ENCODE measurements around the gene MYH14.

The MYH14 gene

DNA sequence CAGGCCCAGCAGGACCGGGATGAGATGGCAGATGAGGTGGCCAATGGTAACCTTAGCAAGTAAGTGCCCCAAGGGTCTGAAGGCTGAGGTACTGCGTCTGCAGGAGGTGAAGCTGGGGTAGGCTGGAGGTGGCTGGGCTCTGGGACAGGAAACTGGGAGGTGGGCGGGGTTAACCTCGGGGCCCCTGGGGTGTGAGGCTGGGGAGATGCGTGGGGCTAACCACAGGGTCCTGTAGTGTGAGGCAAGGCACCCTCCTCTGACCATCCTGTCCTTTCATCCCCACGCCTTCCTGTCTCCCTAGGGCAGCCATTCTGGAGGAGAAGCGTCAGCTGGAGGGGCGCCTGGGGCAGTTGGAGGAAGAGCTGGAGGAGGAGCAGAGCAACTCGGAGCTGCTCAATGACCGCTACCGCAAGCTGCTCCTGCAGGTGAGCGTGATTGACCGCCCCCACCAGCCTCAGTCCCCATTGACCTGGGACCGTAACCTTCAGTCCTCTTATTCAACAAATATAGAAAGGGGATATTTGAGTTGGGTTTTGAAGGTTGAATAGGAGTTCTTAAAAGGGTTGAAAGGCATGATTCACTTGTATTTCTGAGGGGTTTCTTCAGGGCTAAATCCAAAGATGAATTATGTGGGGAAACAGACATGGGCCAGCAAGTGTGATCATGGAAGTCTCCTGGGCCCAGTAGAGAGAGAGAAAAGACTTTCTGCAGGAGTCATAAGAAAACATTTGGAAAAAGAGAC, 90.0 kb downstream of the MYH14 start:
- no peak overlapping the region for H3K4me3 ChIP-seq (ENCODE audit: low read depth, low read length)
- DNase-seq (ENCODE audit: low read depth), result no peak
- TF ChIP-seq, protein P1, sequence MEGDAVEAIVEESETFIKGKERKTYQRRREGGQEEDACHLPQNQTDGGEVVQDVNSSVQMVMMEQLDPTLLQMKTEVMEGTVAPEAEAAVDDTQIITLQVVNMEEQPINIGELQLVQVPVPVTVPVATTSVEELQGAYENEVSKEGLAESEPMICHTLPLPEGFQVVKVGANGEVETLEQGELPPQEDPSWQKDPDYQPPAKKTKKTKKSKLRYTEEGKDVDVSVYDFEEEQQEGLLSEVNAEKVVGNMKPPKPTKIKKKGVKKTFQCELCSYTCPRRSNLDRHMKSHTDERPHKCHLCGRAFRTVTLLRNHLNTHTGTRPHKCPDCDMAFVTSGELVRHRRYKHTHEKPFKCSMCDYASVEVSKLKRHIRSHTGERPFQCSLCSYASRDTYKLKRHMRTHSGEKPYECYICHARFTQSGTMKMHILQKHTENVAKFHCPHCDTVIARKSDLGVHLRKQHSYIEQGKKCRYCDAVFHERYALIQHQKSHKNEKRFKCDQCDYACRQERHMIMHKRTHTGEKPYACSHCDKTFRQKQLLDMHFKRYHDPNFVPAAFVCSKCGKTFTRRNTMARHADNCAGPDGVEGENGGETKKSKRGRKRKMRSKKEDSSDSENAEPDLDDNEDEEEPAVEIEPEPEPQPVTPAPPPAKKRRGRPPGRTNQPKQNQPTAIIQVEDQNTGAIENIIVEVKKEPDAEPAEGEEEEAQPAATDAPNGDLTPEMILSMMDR (IDR thresholded peaks at IDR 0.05; ENCODE audit: control insufficient read depth, extremely low read depth, insufficient read depth), result no peak

DNA sequence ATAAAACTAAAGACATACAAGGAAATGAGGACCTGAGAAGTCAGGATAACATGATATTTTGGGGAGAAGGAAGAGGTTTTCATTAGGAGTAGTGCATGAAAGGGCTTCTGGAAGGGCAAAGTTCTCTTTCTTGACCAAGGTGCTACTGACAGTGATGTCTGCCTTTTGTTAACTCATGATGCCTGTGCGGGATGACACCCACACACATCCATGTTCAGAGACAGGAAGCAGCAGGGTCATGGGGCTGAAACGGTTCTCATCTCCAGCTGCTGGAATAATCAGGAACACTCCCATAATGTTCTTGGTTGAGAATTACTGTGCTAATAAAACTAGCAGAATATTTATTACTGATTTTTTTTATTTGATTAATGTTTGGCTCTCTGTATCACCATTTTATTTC, 96.6 kb downstream of the MYH14 start:
- DNase-seq (ENCODE audit: low read depth), result no peak
- TF ChIP-seq, protein P1 (IDR thresholded peaks at IDR 0.05; ENCODE audit: control insufficient read depth, extremely low read depth, insufficient read depth), result no peak
- H3K4me3 ChIP-seq (ENCODE audit: low read depth, low read length), result no peak overlapping the region

DNA sequence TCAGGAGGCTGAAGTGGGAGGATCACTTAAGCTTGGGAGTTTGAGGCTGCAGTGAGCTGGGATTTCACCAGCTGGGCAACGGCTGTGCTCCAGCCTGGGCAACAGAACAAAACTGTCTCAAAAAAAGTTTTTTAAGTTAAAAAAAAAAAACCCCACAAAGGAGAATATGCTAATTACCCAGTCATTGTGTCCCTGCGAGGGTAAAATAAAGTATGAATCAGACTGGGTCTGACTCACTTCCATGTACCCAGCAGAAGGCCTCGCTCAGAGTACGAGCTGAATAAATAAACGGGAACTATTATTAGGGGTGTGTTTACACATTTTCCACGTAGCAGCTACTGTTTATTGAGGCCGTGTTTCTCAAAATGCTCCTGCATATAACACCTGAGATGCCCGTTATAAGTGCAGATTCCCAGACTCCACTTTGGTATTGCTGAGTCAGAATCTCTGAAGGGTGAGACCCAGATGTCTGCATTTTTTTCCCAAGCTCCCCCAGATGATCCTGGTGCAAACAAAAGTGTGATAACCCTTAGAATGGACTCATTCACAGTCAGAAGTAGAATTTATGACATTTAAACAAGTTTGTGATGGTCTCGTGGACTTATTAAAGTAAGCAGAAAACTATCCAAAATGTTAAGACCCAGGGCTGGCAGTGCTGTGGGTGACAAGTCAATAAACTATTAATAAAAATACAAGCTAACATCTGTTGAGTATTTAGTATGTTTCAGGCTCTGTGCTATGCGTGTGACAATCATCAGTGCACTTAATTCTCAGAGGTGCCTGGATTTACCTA, 97.6 kb downstream of the MYH14 start:
- peak; percentile 17 for DNase-seq (ENCODE audit: low read depth)
- TF ChIP-seq, protein P1 (IDR thresholded peaks at IDR 0.05; ENCODE audit: control insufficient read depth, extremely low read depth, insufficient read depth), result no peak
- no peak overlapping the region for H3K4me3 ChIP-seq (ENCODE audit: low read depth, low read length)

DNA sequence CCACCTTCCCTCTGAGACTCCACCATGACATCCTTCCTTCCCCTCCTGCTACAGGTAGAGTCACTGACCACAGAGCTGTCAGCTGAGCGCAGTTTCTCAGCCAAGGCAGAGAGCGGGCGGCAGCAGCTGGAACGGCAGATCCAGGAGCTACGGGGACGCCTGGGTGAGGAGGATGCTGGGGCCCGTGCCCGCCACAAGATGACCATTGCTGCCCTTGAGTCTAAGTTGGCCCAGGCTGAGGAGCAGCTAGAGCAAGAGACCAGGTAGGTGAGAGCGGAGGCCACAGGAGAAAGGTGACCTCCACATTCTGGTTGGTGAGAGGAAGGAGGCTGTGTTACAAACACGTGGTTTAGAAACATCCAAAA, 98.2 kb downstream of the MYH14 start:
- no peak for DNase-seq (ENCODE audit: low read depth)
- TF ChIP-seq, protein P1 (IDR thresholded peaks at IDR 0.05; ENCODE audit: control insufficient read depth, extremely low read depth, insufficient read depth), result no peak
- no peak overlapping the region for H3K4me3 ChIP-seq (ENCODE audit: low read depth, low read length)

DNA sequence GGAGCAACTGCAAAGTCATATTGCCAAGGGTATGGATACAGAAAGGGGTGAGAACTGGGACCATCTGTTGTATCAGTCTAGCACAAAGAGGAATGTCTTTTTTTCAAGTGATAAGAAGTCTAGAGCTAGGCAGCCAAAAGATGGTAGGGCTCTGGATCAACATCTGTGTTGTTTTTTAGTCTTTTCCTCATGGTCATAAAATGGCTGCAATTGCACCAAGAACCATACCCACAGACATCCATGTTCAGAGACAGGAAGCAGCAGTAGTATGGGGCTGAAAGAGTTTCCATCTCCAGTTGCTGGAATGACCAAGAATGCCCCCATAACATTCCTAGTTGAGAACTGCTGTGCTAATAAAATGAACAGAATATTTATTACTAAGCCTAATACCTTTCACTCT, 100.1 kb downstream of the MYH14 start:
- TF ChIP-seq, protein P1 (IDR thresholded peaks at IDR 0.05; ENCODE audit: control insufficient read depth, extremely low read depth, insufficient read depth), result no peak
- no peak overlapping the region for H3K4me3 ChIP-seq (ENCODE audit: low read depth, low read length)
- no peak for DNase-seq (ENCODE audit: low read depth)

DNA sequence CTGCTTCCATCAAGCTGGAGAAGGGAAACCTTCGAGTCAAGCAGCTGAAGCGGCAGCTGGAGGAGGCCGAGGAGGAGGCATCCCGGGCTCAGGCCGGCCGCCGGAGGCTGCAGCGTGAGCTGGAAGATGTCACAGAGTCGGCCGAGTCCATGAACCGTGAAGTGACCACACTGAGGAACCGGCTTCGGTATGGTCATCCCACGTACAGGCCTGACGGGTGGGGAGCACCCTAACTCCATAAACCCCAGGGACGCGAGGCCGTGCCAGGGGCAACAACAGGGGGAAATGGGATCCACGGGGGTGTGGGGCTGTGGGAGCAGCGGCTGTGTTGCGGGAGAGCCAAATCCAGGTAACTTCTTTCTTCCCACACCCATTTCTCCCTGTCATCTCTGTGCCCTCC, 105.6 kb downstream of the MYH14 start:
- no peak overlapping the region for H3K4me3 ChIP-seq (ENCODE audit: low read depth, low read length)
- no peak for DNase-seq (ENCODE audit: low read depth)
- TF ChIP-seq, protein P1 (IDR thresholded peaks at IDR 0.05; ENCODE audit: control insufficient read depth, extremely low read depth, insufficient read depth), result no peak
